Gastroesophageal sphincter (tissue), 4 donors: ENCODE results near the gene CEP44. TPM values are rescaled to one million over a fixed set of nuclear protein-coding genes. Genes with fewer than 3 reads are reported as not detected.

ENCODE experiments used
- ATAC-seq: fragments of 150-250 bp; one replicate; pipeline ENCODE4 v1.9.1; 2016; ENCODE audit warnings: mild to moderate bottlenecking, moderate library complexity
- H3K27ac ChIP-seq, 4 donors: fragments of 200-600 bp; sonication (generic) in 3 of 4; 1 replicate in 3 of 4; 2 replicates in 1 of 4; pipeline ENCODE4 v1.5.1; 2016 to 2019
- H3K27me3 ChIP-seq: fragments of 200-600 bp; sonication (generic); one replicate; pipeline ENCODE4 v1.5.1; 2019
- H3K36me3 ChIP-seq, 2 donors: fragments of 200-600 bp; sonication (generic); one replicate each; pipeline ENCODE4 v1.5.1; 2019; ENCODE audit warnings: control low read depth in 1 of 2
- H3K4me1 ChIP-seq, 3 donors: fragments of 200-600 bp; sonication (generic); 1 replicate in 2 of 3; 2 replicates in 1 of 3; pipeline ENCODE4 v1.5.1; 2016 to 2019; ENCODE audit warnings: control low read depth in 2 of 3
- H3K4me3 ChIP-seq, 2 donors: fragments of 200-600 bp; sonication (generic); one replicate each; pipeline ENCODE4 v1.5.1; 2019; ENCODE audit warnings: mild to moderate bottlenecking in 1 of 2, moderate library complexity in 1 of 2
- H3K9me3 ChIP-seq, 3 donors: fragments of 200-600 bp; sonication (generic); one replicate each; pipeline ENCODE4 v1.5.1; 2017 to 2019; ENCODE audit warnings: control low read depth in 2 of 3
- EP300 ChIP-seq: sonication (generic); formaldehyde crosslinking; IDR thresholded peaks from one replicate; pipeline ENCODE4 v1.6.1; 2017; ENCODE audit warnings: antibody characterized with exemption, mild to moderate bottlenecking
- POLR2A ChIP-seq, 2 donors: fragments of 450-650 bp; IDR thresholded peaks; one replicate each; pipeline ENCODE4 v1.6.1; 2017; ENCODE audit warnings: antibody characterized with exemption in 2 of 2, mild to moderate bottlenecking in 2 of 2, moderate library complexity in 1 of 2
- POLR2AphosphoS5 ChIP-seq: sonication (generic); formaldehyde crosslinking; IDR thresholded peaks from one replicate; pipeline ENCODE4 v1.6.1; 2017; ENCODE audit warnings: antibody characterized with exemption
- WGBS, 2 donors: methylation state at CpG; one replicate each; pipeline ENCODE4 v1.1.5; 2018; ENCODE audit warnings: low coverage in 1 of 2; 5-methylcytosine and 5-hydroxymethylcytosine counted together
- total RNA-seq, 4 donors: library from RNA; depleted of rRNA; stranded (reverse); fragments of >200 nt; gene quantifications; one replicate each; pipeline ENCODE4 v1.1.0, GENCODE V29; 2016
- TF ChIP-seq, protein P1 (sequence below), 4 experiments: fragments of 200-600 bp in 2 of 4; fragments of 450-650 bp in 2 of 4; sonication (generic) in 1 of 4; IDR thresholded peaks; one replicate each; pipeline ENCODE4 v1.5.1; 2017 to 2019; ENCODE audit warnings: antibody characterized with exemption in 4 of 4, mild to moderate bottlenecking in 2 of 4, moderate library complexity in 2 of 4

The CEP44 gene
- total RNA-seq, 4 donors from 2014 or later = 9.5 to 19.0 (median 13.5) TPM

DNA sequence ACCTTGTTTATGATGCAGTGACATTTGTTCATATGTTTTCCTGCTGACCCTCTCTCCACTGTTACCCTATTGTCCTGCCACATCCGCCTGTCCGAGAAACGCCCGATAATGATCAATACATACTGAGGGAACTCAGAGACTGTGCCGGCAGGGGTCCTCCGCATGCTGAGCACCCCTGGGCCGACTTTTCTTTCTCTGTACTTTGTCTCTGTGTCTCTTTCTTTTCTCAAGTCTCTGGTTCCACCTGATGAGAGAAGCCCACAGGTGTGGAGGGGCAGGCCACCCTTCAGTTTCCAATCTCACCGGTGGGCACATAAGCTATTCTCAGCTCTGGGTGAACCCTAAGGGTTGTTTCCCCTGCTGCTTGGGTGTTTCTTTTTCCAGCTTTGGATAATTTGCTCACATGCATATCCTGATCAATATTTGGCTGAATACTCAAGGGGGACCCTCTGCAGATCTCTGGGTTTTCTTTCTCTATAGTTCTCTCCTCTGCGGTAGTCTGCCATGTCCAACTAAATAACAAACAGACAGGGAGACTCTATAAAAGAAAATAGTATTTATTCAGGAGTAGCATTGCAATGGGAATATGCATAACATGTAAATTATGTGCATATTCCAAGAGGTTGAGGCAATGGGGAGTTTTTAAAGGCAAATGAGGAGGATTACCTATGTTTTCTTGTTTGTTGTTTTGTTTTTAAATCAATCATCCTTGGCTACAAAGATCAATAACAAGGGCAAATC lies 97.2 kb downstream of the CEP44 start:
- ATAC-seq = no peak
- Histone ChIP-seq H3K4me1 (no peaks in the 10 kb centered on the region), H3K27ac (no peak overlapping the region), H3K36me3 (no peaks in the 10 kb centered on the region), H3K9me3 (no peaks in the 10 kb centered on the region), H3K27me3 (no peaks in the 10 kb centered on the region), H3K4me3 (no peak overlapping the region)
- WGBS, 2 donors = 85 to 93% methylated on average over 7 to 9 of the region's 9 CpGs
- TF ChIP-seq POLR2A (IDR thresholded peaks at IDR 0.05) (no peak), POLR2AphosphoS5 (no peak)
- TF ChIP-seq, protein P1, sequence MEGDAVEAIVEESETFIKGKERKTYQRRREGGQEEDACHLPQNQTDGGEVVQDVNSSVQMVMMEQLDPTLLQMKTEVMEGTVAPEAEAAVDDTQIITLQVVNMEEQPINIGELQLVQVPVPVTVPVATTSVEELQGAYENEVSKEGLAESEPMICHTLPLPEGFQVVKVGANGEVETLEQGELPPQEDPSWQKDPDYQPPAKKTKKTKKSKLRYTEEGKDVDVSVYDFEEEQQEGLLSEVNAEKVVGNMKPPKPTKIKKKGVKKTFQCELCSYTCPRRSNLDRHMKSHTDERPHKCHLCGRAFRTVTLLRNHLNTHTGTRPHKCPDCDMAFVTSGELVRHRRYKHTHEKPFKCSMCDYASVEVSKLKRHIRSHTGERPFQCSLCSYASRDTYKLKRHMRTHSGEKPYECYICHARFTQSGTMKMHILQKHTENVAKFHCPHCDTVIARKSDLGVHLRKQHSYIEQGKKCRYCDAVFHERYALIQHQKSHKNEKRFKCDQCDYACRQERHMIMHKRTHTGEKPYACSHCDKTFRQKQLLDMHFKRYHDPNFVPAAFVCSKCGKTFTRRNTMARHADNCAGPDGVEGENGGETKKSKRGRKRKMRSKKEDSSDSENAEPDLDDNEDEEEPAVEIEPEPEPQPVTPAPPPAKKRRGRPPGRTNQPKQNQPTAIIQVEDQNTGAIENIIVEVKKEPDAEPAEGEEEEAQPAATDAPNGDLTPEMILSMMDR (IDR thresholded peaks at IDR 0.05) = no peak

GRCh38 chr4:174381440-174381800 lies 97.7 kb downstream of the CEP44 start:
- TF ChIP-seq POLR2A (IDR thresholded peaks at IDR 0.05) = no peak
- TF ChIP-seq, protein P1 (IDR thresholded peaks at IDR 0.05) = no peak
- TF ChIP-seq POLR2AphosphoS5 = no peak
- no peak for TF ChIP-seq EP300
- Histone ChIP-seq H3K4me1 (no peaks in the 10 kb centered on the region), H3K9me3 (no peaks in the 10 kb centered on the region), H3K4me3 (no peak overlapping the region), H3K27me3 (no peaks in the 10 kb centered on the region), H3K36me3 (no peaks in the 10 kb centered on the region), H3K27ac (no peak overlapping the region)
- 50 to 82% methylated on average over 1 of the region's 1 CpG for WGBS, 2 donors
- ATAC-seq = no peak

Other genes with a start within 250 kb of the CEP44 start
- 10 to 100 TPM; 39.0 to 64.7 (median 58.8) TPM for gene FBXO8, start 244 bp upstream of the CEP44 start, total RNA-seq
- 100 to 1,000 TPM in 1 of 4 donors, 10 to 100 TPM in 3; 22.6 to 178 (median 40.8) TPM for gene HPGD, start 238.6 kb downstream of the CEP44 start, total RNA-seq